Natural killer cell (primary cell): Measurements from ENCODE around the gene RTN1. TPM values are rescaled to one million over a fixed set of nuclear protein-coding genes. Genes with fewer than 3 reads are reported as not detected.

Source experiments
- ATAC-seq, 3 donors: fragments of 150-1000 bp in 2 of 3; fragments of 200-7000 bp in 1 of 3; cut with Tn5 transposase; 1 replicate in 1 of 3; 2 replicates in 2 of 3; pipeline ENCODE4 v1.10.0; 2021; ENCODE audit warnings: mild to moderate bottlenecking in 2 of 3, moderate library complexity in 2 of 3
- DNase-seq, 2 donors: peaks; one replicate each; pipeline versions ENCODE4 v3.0.0 to v3.0.0-alpha.2; 2013 to 2021; ENCODE audit warnings: mixed read lengths in 1 of 2
- H3K27ac ChIP-seq: one replicate; pipeline ENCODE4 v1.5.1; 2013; ENCODE audit warnings: mild to moderate bottlenecking, low read length
- H3K27me3 ChIP-seq: one replicate; pipeline ENCODE4 v1.6.1; 2013; ENCODE audit warnings: low read length; ENCODE audit not compliant: control insufficient read depth, insufficient read depth
- H3K36me3 ChIP-seq: one replicate; pipeline ENCODE4 v1.6.1; 2013; ENCODE audit warnings: low read length; ENCODE audit not compliant: control insufficient read depth, insufficient read depth
- H3K4me1 ChIP-seq: one replicate; pipeline ENCODE4 v1.6.1; 2013; ENCODE audit warnings: low read length; ENCODE audit not compliant: control insufficient read depth, insufficient read depth
- H3K4me3 ChIP-seq: one replicate; pipeline ENCODE4 v1.5.1; 2013; ENCODE audit warnings: low read length
- H3K9me3 ChIP-seq: one replicate; pipeline ENCODE4 v1.6.1; 2013; ENCODE audit warnings: low read length; ENCODE audit not compliant: control insufficient read depth, insufficient read depth
- H3K27ac Mint-ChIP-seq, 2 donors: one replicate each; pipeline ENCODE4 v1.8.0; 2022; ENCODE audit warnings: mild to moderate bottlenecking in 2 of 2, mixed read lengths in 2 of 2, moderate library complexity in 1 of 2
- H3K27me3 Mint-ChIP-seq, 2 donors: one replicate each; pipeline ENCODE4 v1.8.0; 2022; ENCODE audit warnings: low read depth in 2 of 2, mixed read lengths in 2 of 2
- H3K36me3 Mint-ChIP-seq: one replicate; pipeline ENCODE4 v1.8.0; 2022; ENCODE audit warnings: mixed read lengths
- H3K4me1 Mint-ChIP-seq, 2 donors: one replicate each; pipeline ENCODE4 v1.8.0; 2022; ENCODE audit warnings: mixed read lengths in 2 of 2
- H3K4me3 Mint-ChIP-seq: one replicate; pipeline ENCODE4 v1.8.0; 2022; ENCODE audit warnings: mild to moderate bottlenecking, moderate library complexity, mixed read lengths
- H3K9me3 Mint-ChIP-seq, 2 donors: one replicate each; pipeline ENCODE4 v1.8.0; 2022; ENCODE audit warnings: mixed read lengths in 2 of 2
- CTCF ChIP-seq: fragments of 200-600 bp; IDR thresholded peaks from one replicate; pipeline ENCODE4 v1.8.0; 2022; ENCODE audit warnings: antibody characterized with exemption
- WGBS: methylation state at CpG from one replicate; pipeline ENCODE4 v1.1.7; 2013; ENCODE audit warnings: missing lambda C conversion rate; ENCODE audit not compliant: insufficient coverage; 5-methylcytosine and 5-hydroxymethylcytosine counted together
- intact Hi-C: fragments of 100-400 bp; cut with micrococcal nuclease; formaldehyde crosslinking; loops from one replicate; pipeline ENCODE4 v1.14.2; 2022
- total RNA-seq, 4 donors: library from RNA; stranded (reverse); fragments of 120-200 nt in 1 of 4; gene quantifications; one replicate each; pipeline versions ENCODE4 v1.2.3 to v1.2.4, GENCODE V29; 2013 to 2022

Gene RTN1
- total RNA-seq, 3 donors from 2014 or later (not counting 1 experiment from before 2014, with no cell fraction given), result 1.9 to 3.6 (median 2.3) TPM

- no peaks in the 10 kb centered on the region for H3K27me3 ChIP-seq
- Mint-ChIP-seq H3K4me3 (no peak overlapping the region), H3K27ac (no peak overlapping the region), H3K36me3 (no peaks in the 10 kb centered on the region), H3K9me3 (no peaks in the 10 kb centered on the region), H3K27me3 (peaks cover 5 to 12% of the 10 kb centered on the region in 2 donors), H3K4me1 (no peaks in the 10 kb centered on the region)
- H3K4me3 ChIP-seq, result no peak overlapping the region
- ATAC-seq (no peak), DNase-seq (no peak)
- H3K9me3 ChIP-seq, result no peaks in the 10 kb centered on the region
- H3K4me1 ChIP-seq, result no peaks in the 10 kb centered on the region
- intact Hi-C loops, result no loop called here
- H3K27ac ChIP-seq, result no peak overlapping the region
- TF ChIP-seq CTCF, result no peak
- H3K36me3 ChIP-seq, result no peaks in the 10 kb centered on the region
- 90% methylated on average over 6 of the region's 8 CpGs for WGBS
These were observed 26.3 kb downstream of the RTN1 start for GRCh38 chr14:59844186-59844812.

GRCh38 chr14:59836116-59836515, 34.5 kb downstream of the RTN1 start:
- H3K4me3 Mint-ChIP-seq, result no peak overlapping the region
- H3K9me3 Mint-ChIP-seq, result no peaks in the 10 kb centered on the region
- ATAC-seq (no peak), DNase-seq (no peak)
- TF ChIP-seq CTCF, result no peak
- 83% methylated on average over 3 of the region's 3 CpGs for WGBS
- Histone ChIP-seq H3K36me3 (no peaks in the 10 kb centered on the region), H3K27ac (no peak overlapping the region), H3K9me3 (no peaks in the 10 kb centered on the region), H3K27me3 (no peaks in the 10 kb centered on the region), H3K4me1 (no peaks in the 10 kb centered on the region), H3K4me3 (no peak overlapping the region)
- H3K27ac Mint-ChIP-seq, result no peak overlapping the region
- H3K4me1 Mint-ChIP-seq, result no peaks in the 10 kb centered on the region
- intact Hi-C loops, result no loop called here
- peaks cover 6 to 18% of the 10 kb centered on the region in 2 donors for H3K27me3 Mint-ChIP-seq
- H3K36me3 Mint-ChIP-seq, result no peaks in the 10 kb centered on the region

- Mint-ChIP-seq H3K36me3 (no peaks in the 10 kb centered on the region), H3K4me1 (no peaks in the 10 kb centered on the region), H3K4me3 (no peak overlapping the region), H3K9me3 (no peaks in the 10 kb centered on the region), H3K27ac (no peak overlapping the region), H3K27me3 (peaks cover 6 to 18% of the 10 kb centered on the region in 2 donors)
- no peak for DNase-seq
- intact Hi-C loops, result no loop called here
- WGBS, result 92% methylated on average over 2 of the region's 2 CpGs
- no peaks in the 10 kb centered on the region for H3K9me3 ChIP-seq
- H3K27me3 ChIP-seq, result no peaks in the 10 kb centered on the region
- H3K4me3 ChIP-seq, result no peak overlapping the region
- no peak for ATAC-seq
- no peaks in the 10 kb centered on the region for H3K36me3 ChIP-seq
- no peaks in the 10 kb centered on the region for H3K4me1 ChIP-seq
- no peak for TF ChIP-seq CTCF
- no peak overlapping the region for H3K27ac ChIP-seq
These were observed 37.8 kb downstream of the RTN1 start for GRCh38 chr14:59832653-59833294.
